HCT116 (cell line): ENCODE data around the gene DNASE2B. TPM values are rescaled to one million over a fixed set of nuclear protein-coding genes. Genes with fewer than 3 reads are reported as not detected.
A peak's percentile ranks its signal among the peaks of the same experiment; 100 is the strongest.

ENCODE experiments used
- ATAC-seq: fragments of 200-7000 bp; cut with Tn5 transposase; 2 replicates; pipeline ENCODE4 v1.9.1; 2020; ENCODE audit warnings: mild to moderate bottlenecking, moderate library complexity
- BruUV-seq: library from RNA; stranded (reverse); fragments of 400-500 nt; replicated peaks from 2 replicates; lab custom pipeline; 2021; lab: Mats Ljungman, UMichigan
- CTCF ChIA-PET: fragments of 300-600 bp; sonication (Branson Sonifier 250); formaldehyde crosslinking; loops from one replicate; lab custom pipeline; 2021; ENCODE audit warnings: antibody characterized with exemption; lab: Charles Lee
- POLR2A ChIA-PET: fragments of 300-600, 350-600 bp; sonication (Branson Sonifier 250); formaldehyde crosslinking; loops from one replicate; lab custom pipeline; 2021; ENCODE audit warnings: antibody characterized with exemption; lab: Charles Lee
- RAD21 ChIA-PET, 2 experiments: fragments of 300-600 bp; sonication (Branson Sonifier 250); formaldehyde crosslinking; loops; one replicate each; lab custom pipeline; 2023; ENCODE audit warnings: low total read pairs in 2 of 2; ENCODE audit not compliant: uncharacterized antibody in 2 of 2, unreplicated experiment in 2 of 2, low non-redundant PET in 1 of 2; lab: Charles Lee
- DNase-seq: peaks from one replicate; pipeline ENCODE4 v3.0.0-alpha.2; 2010; ENCODE audit warnings: low read depth, low spot score
- H2AFZ ChIP-seq: fragments of 200-600 bp; shearing (Covaris generic), sonication (generic); 2 replicates; pipeline ENCODE4 v1.6.1; 2017; ENCODE audit warnings: low read depth, mixed run types, mixed read lengths, antibody characterized with exemption, low read length; ENCODE audit not compliant: poor library complexity, severe bottlenecking
- H3K27ac ChIP-seq: 2 replicates; pipeline ENCODE4 v1.5.1; 2012; ENCODE audit warnings: low read depth, low read length
- H3K27me3 ChIP-seq: fragments of 200-600 bp; sonication (generic); 2 replicates; pipeline ENCODE4 v1.6.1; 2016; ENCODE audit warnings: mixed run types, low read length, mixed read lengths; ENCODE audit not compliant: insufficient read depth
- H3K36me3 ChIP-seq, 2 experiments: fragments of 200-500 bp in 1 of 2; fragments of 200-600 bp in 1 of 2; sonication (Bioruptor generic) in 1 of 2; sonication (generic) in 1 of 2; 2 replicates each; pipeline versions ENCODE4 v1.5.1 to v1.6.1; 2014 to 2016; ENCODE audit warnings: low read length in 2 of 2, inconsistent platforms in 1 of 2, mixed read lengths in 1 of 2, mixed run types in 1 of 2; ENCODE audit not compliant: insufficient read depth in 2 of 2, control insufficient read depth in 1 of 2
- H3K4me1 ChIP-seq, 2 experiments: fragments of 200-600 bp in 1 of 2; sonication (generic) in 1 of 2; 2 replicates each; pipeline versions ENCODE4 v1.5.1 to v1.6.1; 2012 to 2017; ENCODE audit warnings: low read length in 2 of 2, inconsistent platforms in 1 of 2, mild to moderate bottlenecking in 1 of 2, mixed read lengths in 1 of 2, mixed run types in 1 of 2, moderate library complexity in 1 of 2; ENCODE audit not compliant: insufficient read depth in 2 of 2, control insufficient read depth in 1 of 2
- H3K4me2 ChIP-seq: fragments of 200-600 bp; sonication (generic); 2 replicates; pipeline ENCODE4 v1.6.1; 2017; ENCODE audit warnings: mixed run types, low read length, mixed read lengths
- H3K4me3 ChIP-seq, 2 experiments: fragments of 200-600 bp in 1 of 2; sonication (generic) in 1 of 2; replicated peaks in 1 of 2; 2 replicates each; pipeline ENCODE4 v1.5.1; 2011 to 2016; ENCODE audit warnings: low read length in 2 of 2, control low read depth in 1 of 2, low read depth in 1 of 2, mild to moderate bottlenecking in 1 of 2, mixed read lengths in 1 of 2, mixed run types in 1 of 2
- H3K79me2 ChIP-seq: fragments of 200-600 bp; sonication (generic); 2 replicates; pipeline ENCODE4 v1.6.1; 2017; ENCODE audit warnings: mild to moderate bottlenecking, mixed run types, low read length, moderate library complexity, mixed read lengths; ENCODE audit not compliant: insufficient read depth
- H3K9ac ChIP-seq: fragments of 200-600 bp; sonication (generic); 2 replicates; pipeline ENCODE4 v1.6.1; 2016; ENCODE audit warnings: low read length, mixed read lengths
- H3K9me2 ChIP-seq: fragments of 200-600 bp; sonication (generic), shearing (Covaris generic); 2 replicates; pipeline ENCODE4 v1.6.1; 2017; ENCODE audit warnings: mixed run types, mild to moderate bottlenecking, moderate library complexity; ENCODE audit not compliant: insufficient read depth
- H3K9me3 ChIP-seq, 2 experiments: fragments of 200-500 bp in 1 of 2; fragments of 200-600 bp in 1 of 2; sonication (Bioruptor generic) in 1 of 2; sonication (generic) in 1 of 2; 2 replicates each; pipeline ENCODE4 v1.6.1; 2014 to 2017; ENCODE audit warnings: low read length in 2 of 2, mixed read lengths in 2 of 2, inconsistent platforms in 1 of 2, low read depth in 1 of 2, mild to moderate bottlenecking in 1 of 2, mixed run types in 1 of 2, moderate library complexity in 1 of 2; ENCODE audit not compliant: control insufficient read depth in 1 of 2, insufficient read depth in 1 of 2
- H4K20me1 ChIP-seq: fragments of 200-600 bp; sonication (generic), shearing (Covaris generic); 2 replicates; pipeline ENCODE4 v1.6.1; 2017; ENCODE audit warnings: mixed run types, mild to moderate bottlenecking, moderate library complexity; ENCODE audit not compliant: insufficient read depth
- ATF3 ChIP-seq: IDR thresholded peaks from 2 replicates; pipeline ENCODE4 v1.6.1; 2012
- CBX3 ChIP-seq: IDR thresholded peaks from 2 replicates; pipeline ENCODE4 v1.6.1; 2012; ENCODE audit warnings: low read depth
- CEBPB ChIP-seq: IDR thresholded peaks from 2 replicates; pipeline ENCODE4 v1.6.1; 2012; ENCODE audit warnings: low read depth
- CTCF ChIP-seq, 3 experiments: fragments of 200-600 bp in 1 of 3; sonication (generic) in 1 of 3; IDR thresholded peaks in 2 of 3; conservative IDR thresholded peaks in 1 of 3; 2 replicates each; pipeline ENCODE4 v1.5.1; 2012 to 2017; ENCODE audit warnings: low read depth in 2 of 3, low read length in 2 of 3, antibody characterized with exemption in 1 of 3, borderline replicate concordance in 1 of 3, control low read depth in 1 of 3, mild to moderate bottlenecking in 1 of 3, mixed read lengths in 1 of 3, mixed run types in 1 of 3, moderate library complexity in 1 of 3; ENCODE audit not compliant: insufficient read depth in 1 of 3
- EGR1 ChIP-seq: IDR thresholded peaks from 2 replicates; pipeline ENCODE4 v1.6.1; 2012; ENCODE audit warnings: low read depth
- EZH2 ChIP-seq: fragments of 200-600 bp; sonication (generic); IDR thresholded peaks from 2 replicates; pipeline ENCODE4 v1.6.1; 2017; ENCODE audit warnings: antibody characterized with exemption, mixed run types
- FOSL1 ChIP-seq: IDR thresholded peaks from 2 replicates; pipeline ENCODE4 v1.6.1; 2012; ENCODE audit warnings: low read depth
- JUND ChIP-seq: IDR thresholded peaks from 2 replicates; pipeline ENCODE4 v1.6.1; 2012
- POLR2A ChIP-seq: IDR thresholded peaks from 2 replicates; pipeline ENCODE4 v1.7.0; 2011; ENCODE audit warnings: borderline replicate concordance; ENCODE audit not compliant: insufficient read depth, insufficient read length; ENCODE audit errors: extremely low read depth
- POLR2AphosphoS5 ChIP-seq: IDR thresholded peaks from 2 replicates; pipeline ENCODE4 v1.6.1; 2011; ENCODE audit warnings: mild to moderate bottlenecking, low read depth, low read length, moderate library complexity
- RAD21 ChIP-seq: IDR thresholded peaks from 2 replicates; pipeline ENCODE4 v1.6.1; 2012; ENCODE audit warnings: low read depth, mild to moderate bottlenecking
- SIN3A ChIP-seq: IDR thresholded peaks from 2 replicates; pipeline ENCODE4 v1.6.1; 2012; ENCODE audit warnings: low read depth
- SP1 ChIP-seq: IDR thresholded peaks from 2 replicates; pipeline ENCODE4 v1.6.1; 2012; ENCODE audit warnings: low read depth
- SRF ChIP-seq: IDR thresholded peaks from 2 replicates; pipeline ENCODE4 v1.6.1; 2012; ENCODE audit warnings: low read depth
- ZFX ChIP-seq: fragments of 450-650 bp; IDR thresholded peaks from 2 replicates; pipeline ENCODE4 v1.6.1; 2017
- ZNF274 ChIP-seq: fragments of 200-500 bp; sonication (Bioruptor generic); IDR thresholded peaks from 2 replicates; pipeline ENCODE4 v1.6.1; 2014; ENCODE audit warnings: mild to moderate bottlenecking, low read depth, low read length, inconsistent platforms
- intact Hi-C: fragments of 100-400 bp; cut with micrococcal nuclease; formaldehyde crosslinking; loops from 2 replicates; pipeline ENCODE4 v1.10.0; 2022
- total RNA-seq: library from RNA; stranded (reverse); gene quantifications from one replicate; pipeline ENCODE4 v1.2.1, GENCODE V29; 2021; ENCODE audit not compliant: unreplicated experiment
- TF ChIP-seq, protein P1 (sequence below): IDR thresholded peaks from 2 replicates; pipeline ENCODE4 v1.6.1; 2012
- TF ChIP-seq, protein P2 (sequence below): IDR thresholded peaks from 2 replicates; pipeline ENCODE4 v1.6.1; 2011; ENCODE audit warnings: mild to moderate bottlenecking, low read length, moderate library complexity; ENCODE audit not compliant: insufficient replicate concordance; ENCODE audit errors: extremely low read depth

Gene DNASE2B
- total RNA-seq, 1 experiment from 2014 or later: 0.42 TPM

GRCh38 chr1:84407524-84407923 is 9.2 kb downstream of the DNASE2B start:
- H3K36me3 ChIP-seq: no peaks in the 10 kb centered on the region; a peak in 1 of 4 replicates
- DNase-seq (no peak), ATAC-seq (no peak)
- peak overlapping the region; percentile 55; the same call in 1 of the 2 replicates for H3K27ac ChIP-seq
- H3K4me1 ChIP-seq: peaks cover 20 to 38% of the 10 kb centered on the region in 2 experiments
- H3K4me2 ChIP-seq: 0 out of 2 replicates have a peak overlapping the region, but pooled peaks have one; percentile 61
- H2AFZ ChIP-seq: peak overlapping the region; percentile 76
- no peak overlapping the region for H3K4me3 ChIP-seq
- POLR2A ChIA-PET: no interaction called here
- RAD21 ChIA-PET: no interaction called here
- intact Hi-C loops: no loop called here
- no peaks in the 10 kb centered on the region for H3K27me3 ChIP-seq
- no peaks in the 10 kb centered on the region for H3K9me3 ChIP-seq
- no peak overlapping the region for H3K9ac ChIP-seq
- TF ChIP-seq CTCF (IDR thresholded peaks at IDR 0.05 in 2 of 3, conservative IDR thresholded peaks at IDR 0.05 in 1 of 3; ENCODE audit: borderline replicate concordance in 1 of 3, insufficient read depth in 1 of 3, low read depth in 2 of 3, low read length in 2 of 3) (no peak), RAD21 (no peak), EGR1 (no peak), POLR2AphosphoS5 (no peak), ATF3 (no peak), SIN3A (no peak), SRF (no peak), POLR2A (no peak), CEBPB (no peak), EZH2 (no peak), SP1 (no peak), CBX3 (no peak), ZFX (no peak), FOSL1 (no peak), JUND (no peak), ZNF274 (no peak)
- TF ChIP-seq, protein P1, sequence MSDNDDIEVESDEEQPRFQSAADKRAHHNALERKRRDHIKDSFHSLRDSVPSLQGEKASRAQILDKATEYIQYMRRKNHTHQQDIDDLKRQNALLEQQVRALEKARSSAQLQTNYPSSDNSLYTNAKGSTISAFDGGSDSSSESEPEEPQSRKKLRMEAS: no peak
- TF ChIP-seq, protein P2, sequence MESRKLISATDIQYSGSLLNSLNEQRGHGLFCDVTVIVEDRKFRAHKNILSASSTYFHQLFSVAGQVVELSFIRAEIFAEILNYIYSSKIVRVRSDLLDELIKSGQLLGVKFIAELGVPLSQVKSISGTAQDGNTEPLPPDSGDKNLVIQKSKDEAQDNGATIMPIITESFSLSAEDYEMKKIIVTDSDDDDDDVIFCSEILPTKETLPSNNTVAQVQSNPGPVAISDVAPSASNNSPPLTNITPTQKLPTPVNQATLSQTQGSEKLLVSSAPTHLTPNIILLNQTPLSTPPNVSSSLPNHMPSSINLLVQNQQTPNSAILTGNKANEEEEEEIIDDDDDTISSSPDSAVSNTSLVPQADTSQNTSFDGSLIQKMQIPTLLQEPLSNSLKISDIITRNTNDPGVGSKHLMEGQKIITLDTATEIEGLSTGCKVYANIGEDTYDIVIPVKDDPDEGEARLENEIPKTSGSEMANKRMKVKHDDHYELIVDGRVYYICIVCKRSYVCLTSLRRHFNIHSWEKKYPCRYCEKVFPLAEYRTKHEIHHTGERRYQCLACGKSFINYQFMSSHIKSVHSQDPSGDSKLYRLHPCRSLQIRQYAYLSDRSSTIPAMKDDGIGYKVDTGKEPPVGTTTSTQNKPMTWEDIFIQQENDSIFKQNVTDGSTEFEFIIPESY: no peak
- CTCF ChIA-PET: interaction anchor here (1.1 kb wide), 1 partner anchor 266 kb away, joined by 4 read pairs; no protein-coding TSS in a partner anchor
- no peaks in the 10 kb centered on the region for H3K9me2 ChIP-seq
- no TSS peak for BruUV-seq
- no peaks in the 10 kb centered on the region for H4K20me1 ChIP-seq
- no peaks in the 10 kb centered on the region for H3K79me2 ChIP-seq
